Kidney (tissue), 14 donors: ENCODE measurements around the gene CUBN. TPM values are rescaled to one million over a fixed set of nuclear protein-coding genes. Genes with fewer than 3 reads are reported as not detected.
A peak's percentile ranks its signal among the peaks of the same experiment; 100 is the strongest.

Experiments used
- DNase-seq, 5 donors: peaks; one replicate each; pipeline ENCODE4 v3.0.0-alpha.2; 2013 to 2020
- FAIRE-seq: peaks from 2 replicates; lab custom pipeline; 2012; peaks lifted over from hg19 to GRCh38; lab: Jason Lieb, UNC
- H3K27ac ChIP-seq, 2 donors: one replicate each; pipeline ENCODE4 v1.7.0; 2013; ENCODE audit warnings: low read depth in 2 of 2, low read length in 2 of 2, inconsistent platforms in 1 of 2
- H3K27me3 ChIP-seq: one replicate; pipeline ENCODE4 v1.7.1; 2013; ENCODE audit warnings: low read length, inconsistent platforms; ENCODE audit not compliant: control insufficient read depth, insufficient read depth
- H3K36me3 ChIP-seq, 3 donors: one replicate each; pipeline versions ENCODE4 v1.7.0 to v1.7.1; 2013; ENCODE audit warnings: low read length in 3 of 3, control low read depth in 1 of 3, inconsistent platforms in 1 of 3; ENCODE audit not compliant: insufficient read depth in 3 of 3, control insufficient read depth in 2 of 3
- H3K4me1 ChIP-seq, 3 donors: one replicate each; pipeline versions ENCODE4 v1.7.0 to v1.7.1; 2013; ENCODE audit warnings: low read length in 3 of 3, inconsistent platforms in 1 of 3, low read depth in 1 of 3; ENCODE audit not compliant: control insufficient read depth in 2 of 3, insufficient read depth in 2 of 3
- H3K4me3 ChIP-seq, 3 donors: one replicate each; pipeline versions ENCODE4 v1.7.0 to v1.8.1; 2013; ENCODE audit warnings: low read length in 3 of 3, control low read depth in 1 of 3, inconsistent platforms in 1 of 3
- H3K9ac ChIP-seq, 3 donors: one replicate each; pipeline versions ENCODE4 v1.7.0 to v1.7.1; 2013; ENCODE audit warnings: low read length in 3 of 3, control low read depth in 1 of 3, inconsistent platforms in 1 of 3
- H3K9me3 ChIP-seq, 3 donors: one replicate each; pipeline versions ENCODE4 v1.7.0 to v1.7.1; 2013; ENCODE audit warnings: low read length in 3 of 3, control low read depth in 1 of 3, inconsistent platforms in 1 of 3; ENCODE audit not compliant: control insufficient read depth in 2 of 3, insufficient read depth in 1 of 3
- CTCF ChIP-seq: IDR thresholded peaks from 3 replicates; pipeline ENCODE4 v1.5.1; 2012; ENCODE audit warnings: mild to moderate bottlenecking, moderate library complexity, borderline replicate concordance; ENCODE audit not compliant: insufficient read depth; ENCODE audit errors: extremely low read depth
- intact Hi-C: fragments of 100-400 bp; cut with DNase I; formaldehyde crosslinking; loops from one replicate; pipeline ENCODE4 v1.11.1; 2022
- polyA plus RNA-seq: library from polyadenylated mRNA; stranded (reverse); fragments of 350-450 nt; fragmentation: Illumina TruSeq; extraction: RNeasy Lipid Tissue Mini Kit (QIAGEN cat#74804); gene quantifications from one replicate; pipeline ENCODE4 v1.2.3, GENCODE V29; 2014; ENCODE audit warnings: low read depth, low replicate concordance; ENCODE audit not compliant: insufficient read depth
- total RNA-seq: library from RNA; stranded (reverse); fragmentation: NEBNext Ultra II Directional; extraction: Animal tissue kit (Norgen Biotek cat#: 25700); gene quantifications from one replicate; pipeline ENCODE4 v1.2.1, GENCODE V29; 2021
- donor health status: control.
- donor health status: control.
- donor health status: control.
- donor health status: control.
- donor health status: control.
- donor health status: DM: yes; HTN: yes; CAD: no.
- donor health status: Normal renal cell carcinoma (clear cell type).

The CUBN gene
- total and polyA plus RNA-seq, 2 donors from 2014 or later, result 14.8 to 31.6 TPM

DNA sequence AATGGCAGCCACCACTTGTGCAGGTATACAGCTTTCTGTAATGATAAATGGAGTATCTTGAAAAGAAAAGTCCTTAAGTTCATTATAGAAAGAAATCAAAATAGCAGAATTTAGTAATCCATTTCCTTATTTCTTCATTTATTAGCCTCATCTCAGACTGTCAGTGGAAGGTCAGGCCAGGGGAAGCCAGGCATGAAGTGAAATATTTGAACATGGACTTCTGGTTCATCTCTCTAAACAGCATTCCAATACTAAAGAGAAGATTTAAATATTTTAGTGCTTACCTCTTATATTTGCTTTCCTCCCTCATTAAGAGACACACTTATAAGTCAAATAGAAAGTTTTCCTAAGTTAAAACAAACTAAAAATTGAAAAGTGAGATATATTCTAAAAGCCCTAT is 45.0 kb upstream of the CUBN start:
- DNase-seq (no peak), FAIRE-seq (no peak)
- intact Hi-C loops, result no loop called here
- no peak overlapping the region for H3K4me3 ChIP-seq
- peaks cover 0 to 9% (median 0%) of the 10 kb centered on the region in 3 donors for H3K4me1 ChIP-seq
- no peaks in the 10 kb centered on the region for H3K9me3 ChIP-seq
- no peaks in the 10 kb centered on the region for H3K27me3 ChIP-seq
- TF ChIP-seq CTCF, result no peak
- H3K27ac ChIP-seq, result peak overlapping the region in 1 of 2 donors; percentile 43
- H3K36me3 ChIP-seq, result no peaks in the 10 kb centered on the region
- H3K9ac ChIP-seq, result no peak overlapping the region

DNA sequence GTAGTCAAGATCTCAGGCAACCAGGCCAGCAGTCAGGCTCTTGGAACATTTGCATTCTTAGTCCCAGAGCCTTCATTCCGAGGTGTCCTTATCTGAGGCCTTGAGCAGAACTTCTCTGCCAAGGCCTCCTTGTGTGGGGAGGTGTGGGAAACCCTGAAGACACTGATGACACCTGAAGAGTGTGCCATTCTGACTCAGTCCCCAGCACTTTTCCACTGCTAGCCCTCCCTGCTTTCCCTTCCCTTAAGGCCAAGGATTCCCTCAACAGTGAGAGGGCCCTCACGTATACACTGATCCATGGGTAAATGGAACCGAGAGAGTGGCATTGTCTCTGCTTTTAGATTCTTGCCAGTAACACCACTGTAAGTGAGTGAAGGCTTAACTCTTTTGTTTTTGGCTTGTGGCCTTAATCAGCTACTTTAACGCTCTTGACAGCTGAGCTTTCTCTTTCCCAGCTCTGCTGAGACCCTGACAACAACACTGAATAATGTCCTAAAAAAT is 41.6 kb upstream of the CUBN start:
- no peak overlapping the region for H3K4me3 ChIP-seq
- intact Hi-C loops, result no loop called here
- no peak overlapping the region for H3K27ac ChIP-seq
- peaks cover 0 to 9% (median 0%) of the 10 kb centered on the region in 3 donors for H3K4me1 ChIP-seq
- TF ChIP-seq CTCF, result no peak
- H3K9me3 ChIP-seq, result no peaks in the 10 kb centered on the region
- no peak overlapping the region for H3K9ac ChIP-seq
- no peaks in the 10 kb centered on the region for H3K36me3 ChIP-seq
- DNase-seq (no peak), FAIRE-seq (no peak)
- no peaks in the 10 kb centered on the region for H3K27me3 ChIP-seq

GRCh38 chr10:17169803-17170202 is 40.2 kb upstream of the CUBN start:
- no peak for TF ChIP-seq CTCF
- DNase-seq, result no peak
- H3K4me3 ChIP-seq, result no peak overlapping the region
- no peaks in the 10 kb centered on the region for H3K36me3 ChIP-seq
- FAIRE-seq, result no peak
- H3K9me3 ChIP-seq, result no peaks in the 10 kb centered on the region
- H3K27me3 ChIP-seq, result no peaks in the 10 kb centered on the region
- no peak overlapping the region for H3K9ac ChIP-seq
- intact Hi-C loops, result no loop called here
- H3K4me1 ChIP-seq, result peaks cover 0 to under 1% (median 0%) of the 10 kb centered on the region in 3 donors
- H3K27ac ChIP-seq, result no peak overlapping the region

GRCh38 chr10:17166699-17167098 is 37.1 kb upstream of the CUBN start:
- Histone ChIP-seq H3K4me1 (no peaks in the 10 kb centered on the region), H3K36me3 (no peaks in the 10 kb centered on the region), H3K27ac (no peak overlapping the region), H3K9ac (no peak overlapping the region), H3K9me3 (no peaks in the 10 kb centered on the region), H3K4me3 (no peak overlapping the region), H3K27me3 (no peaks in the 10 kb centered on the region)
- DNase-seq (no peak), FAIRE-seq (no peak)
- no peak for TF ChIP-seq CTCF
- intact Hi-C loops, result no loop called here
